ENCODE data around the gene SART3.
A peak's percentile ranks its signal among the peaks of the same experiment; 100 is the strongest.

SART3 gene

GRCh38 chr12:108514468-108514972, 46.5 kb downstream of the SART3 start:
- no peak for DNase-seq
- peak overlapping the region; percentile 86 for H3K4me3 ChIP-seq (ENCODE audit: low read depth, low read length)
- no peak for TF ChIP-seq CTCF (IDR thresholded peaks at IDR 0.05; ENCODE audit: low read depth, low read length)
- peaks cover 4% of the 10 kb centered on the region; the same call in 1 of the 2 replicates for H3K9me3 ChIP-seq
- H3K4me1 ChIP-seq, result peaks cover 4% of the 10 kb centered on the region
- H3K36me3 ChIP-seq, result peaks cover 14% of the 10 kb centered on the region
- no peaks in the 10 kb centered on the region for H3K27me3 ChIP-seq

GRCh38 chr12:108511633-108512540, 49.1 kb downstream of the SART3 start:
- DNase-seq, result peak; percentile 73
- H3K4me3 ChIP-seq (ENCODE audit: low read depth, low read length), result peak overlapping the region; percentile 29; the same call in 1 of the 2 replicates
- H3K36me3 ChIP-seq, result no peaks in the 10 kb centered on the region
- peaks cover 4% of the 10 kb centered on the region for H3K4me1 ChIP-seq
- H3K9me3 ChIP-seq, result peaks cover 5% of the 10 kb centered on the region; the same call in 1 of the 2 replicates
- peak; percentile 87 for TF ChIP-seq CTCF (IDR thresholded peaks at IDR 0.05; ENCODE audit: low read depth, low read length)
- H3K27me3 ChIP-seq, result no peaks in the 10 kb centered on the region

- H3K27me3 ChIP-seq, result no peaks in the 10 kb centered on the region
- H3K9me3 ChIP-seq, result peaks cover 5% of the 10 kb centered on the region; the same call in 1 of the 2 replicates
- H3K36me3 ChIP-seq, result no peaks in the 10 kb centered on the region
- no peak for DNase-seq
- H3K4me1 ChIP-seq, result peaks cover 4% of the 10 kb centered on the region
- no peak for TF ChIP-seq CTCF (IDR thresholded peaks at IDR 0.05; ENCODE audit: low read depth, low read length)
- H3K4me3 ChIP-seq (ENCODE audit: low read depth, low read length), result no peak overlapping the region
Observed at GRCh38 chr12:108510836-108511235, 50.1 kb downstream of the SART3 start.

GRCh38 chr12:108509806-108510205, 51.2 kb downstream of the SART3 start:
- H3K36me3 ChIP-seq, result no peaks in the 10 kb centered on the region
- DNase-seq, result no peak
- H3K27me3 ChIP-seq, result no peaks in the 10 kb centered on the region
- no peak for TF ChIP-seq CTCF (IDR thresholded peaks at IDR 0.05; ENCODE audit: low read depth, low read length)
- peaks cover 4% of the 10 kb centered on the region for H3K4me1 ChIP-seq
- H3K4me3 ChIP-seq (ENCODE audit: low read depth, low read length), result no peak overlapping the region
- H3K9me3 ChIP-seq, result peaks cover 5% of the 10 kb centered on the region; the same call in 1 of the 2 replicates

- peaks cover 6% of the 10 kb centered on the region for H3K9me3 ChIP-seq
- no peak for TF ChIP-seq CTCF (IDR thresholded peaks at IDR 0.05; ENCODE audit: low read depth, low read length)
- DNase-seq, result no peak
- H3K4me3 ChIP-seq (ENCODE audit: low read depth, low read length), result no peak overlapping the region
- H3K27me3 ChIP-seq, result no peaks in the 10 kb centered on the region
- H3K4me1 ChIP-seq, result peaks cover 4% of the 10 kb centered on the region
- H3K36me3 ChIP-seq, result no peaks in the 10 kb centered on the region
Observed at GRCh38 chr12:108507971-108508642, 52.9 kb downstream of the SART3 start.
